K562 (cell line): Measurements from ENCODE around the gene NYNRIN. TPM values are rescaled to one million over a fixed set of nuclear protein-coding genes. Genes with fewer than 3 reads are reported as not detected.

Experiments
- CHCHD3 ChIP-seq: fragments of 250-450 bp; sonication (Bioruptor Pico); IDR thresholded peaks from 2 replicates; pipeline ENCODE4 v2.1.2; 2022; ENCODE audit warnings: mild to moderate bottlenecking
- CTBP1 ChIP-seq: fragments of 450-650 bp; IDR thresholded peaks from 2 replicates; pipeline ENCODE4 v1.6.1; 2016; ENCODE audit warnings: borderline replicate concordance
- ELK3 ChIP-seq: fragments of 450-650 bp; formaldehyde crosslinking; IDR thresholded peaks from 2 replicates; pipeline ENCODE4 v1.4.0; 2020; ENCODE audit warnings: mild to moderate bottlenecking
- FOXK2 ChIP-seq, 2 experiments: fragments of 450-650 bp; IDR thresholded peaks in 1 of 2; conservative IDR thresholded peaks in 1 of 2; 2 replicates each; pipeline ENCODE4 v1.6.1; 2016; ENCODE audit warnings: low read depth in 2 of 2, mild to moderate bottlenecking in 1 of 2
- KLF10 ChIP-seq: fragments of 250-450 bp; sonication (Bioruptor Pico); IDR thresholded peaks from 2 replicates; pipeline ENCODE4 v1.6.1; 2021; ENCODE audit warnings: matching md5 sums
- MIER1 ChIP-seq: fragments of 450-650 bp; IDR thresholded peaks from 2 replicates; pipeline ENCODE4 v1.6.1; 2016; ENCODE audit warnings: antibody characterized with exemption, mild to moderate bottlenecking, low read depth
- MTF1 ChIP-seq: fragments of 250-450 bp; sonication (Bioruptor Pico); IDR thresholded peaks from 2 replicates; pipeline ENCODE4 v1.9.0; 2021; ENCODE audit warnings: moderate library complexity, mild to moderate bottlenecking, inconsistent platforms, borderline replicate concordance
- MYNN ChIP-seq, 2 experiments: sonication (generic); formaldehyde crosslinking in 1 of 2; IDR thresholded peaks; 2 replicates each; pipeline versions ENCODE4 v1.5.0 to v1.6.1; 2016 to 2020; ENCODE audit warnings: antibody characterized with exemption in 1 of 2, missing genetic modification reagents in 1 of 2
- NUFIP1 ChIP-seq: fragments of 450-650 bp; IDR thresholded peaks from 2 replicates; pipeline ENCODE4 v1.6.1; 2018; ENCODE audit not compliant: partially characterized antibody
- SIX5 ChIP-seq, 2 experiments: IDR thresholded peaks; 2 replicates each; pipeline ENCODE4 v1.6.1; 2011; ENCODE audit warnings: low read length in 2 of 2, borderline replicate concordance in 1 of 2, low read depth in 1 of 2, mild to moderate bottlenecking in 1 of 2, moderate library complexity in 1 of 2; ENCODE audit not compliant: insufficient read depth in 1 of 2
- SRSF9 ChIP-seq: fragments of 200-400 bp; formaldehyde crosslinking; IDR thresholded peaks from 2 replicates; pipeline ENCODE4 v1.6.1; 2017; ENCODE audit warnings: low read depth, low read length, borderline replicate concordance
- STAG1 ChIP-seq: sonication (generic); formaldehyde crosslinking; IDR thresholded peaks from 2 replicates; pipeline ENCODE4 v1.5.0; 2020; ENCODE audit warnings: missing genetic modification reagents, borderline replicate concordance
- ZEB2 ChIP-seq: fragments of 450-650 bp; IDR thresholded peaks from 2 replicates; pipeline ENCODE4 v1.6.1; 2016
- ZFX ChIP-seq: sonication (generic); formaldehyde crosslinking; IDR thresholded peaks from 2 replicates; pipeline ENCODE4 v1.8.0; 2022; ENCODE audit warnings: mild to moderate bottlenecking, missing genetic modification reagents, moderate library complexity
- ZNF146 ChIP-seq: IDR thresholded peaks from one replicate; pipeline ENCODE4 v1.6.1; 2018; ENCODE audit warnings: missing compliant biosample characterization; ENCODE audit not compliant: unreplicated experiment
- polyA plus RNA-seq, 8 experiments: library from polyadenylated mRNA; depleted of rRNA in 4 of 8; stranded (reverse) in 5 of 8; unstranded in 3 of 8; fragments of >200 nt; fragmentation: Nextera tagmentation in 2 of 8; fragmentation: Illumina TruSeq in 1 of 8; extraction: Ambion mirVana in 2 of 8; extraction: Trizol in 1 of 8; gene quantifications; 2 replicates each; pipeline versions ENCODE4 v1.2.1 to v1.2.3, GENCODE V29; 2011 to 2014; ENCODE audit warnings: inconsistent platforms in 1 of 8, missing spikeins in 1 of 8
- total RNA-seq, 7 experiments: library from RNA; depleted of rRNA in 6 of 7; stranded (reverse); fragments of >200 nt in 6 of 7; fragmentation: Illumina TruSeq in 2 of 7; extraction: Trizol in 2 of 7; gene quantifications; 2 replicates each; pipeline versions ENCODE4 v1.2.1 to v1.2.3, GENCODE V29; 2011 to 2021; ENCODE audit warnings: low replicate concordance in 1 of 7
- TF ChIP-seq, protein P1 (sequence below): sonication (generic); formaldehyde crosslinking; IDR thresholded peaks from 2 replicates; pipeline ENCODE4 v1.8.0; 2023; ENCODE audit warnings: missing genetic modification reagents, mild to moderate bottlenecking, borderline replicate concordance
- TF ChIP-seq, protein P2 (sequence below), 2 experiments: fragments of 150-350 bp in 1 of 2; IDR thresholded peaks; 2 replicates each; pipeline ENCODE4 v1.6.1; 2012 to 2016; ENCODE audit warnings: low read depth in 2 of 2, low read length in 2 of 2, mild to moderate bottlenecking in 1 of 2, moderate library complexity in 1 of 2

Gene NYNRIN
- total and polyA plus RNA-seq, 9 of the 15 experiments (the other 6 are each of a cell fraction or from before 2014, with no cell fraction given) = 0.04 to 1.2 (median 0.28) TPM

GRCh38 chr14:24442240-24443052, 43.6 kb downstream of the NYNRIN start, which contains the start of gene SDR39U1 (continued):
- TF ChIP-seq, protein P1, sequence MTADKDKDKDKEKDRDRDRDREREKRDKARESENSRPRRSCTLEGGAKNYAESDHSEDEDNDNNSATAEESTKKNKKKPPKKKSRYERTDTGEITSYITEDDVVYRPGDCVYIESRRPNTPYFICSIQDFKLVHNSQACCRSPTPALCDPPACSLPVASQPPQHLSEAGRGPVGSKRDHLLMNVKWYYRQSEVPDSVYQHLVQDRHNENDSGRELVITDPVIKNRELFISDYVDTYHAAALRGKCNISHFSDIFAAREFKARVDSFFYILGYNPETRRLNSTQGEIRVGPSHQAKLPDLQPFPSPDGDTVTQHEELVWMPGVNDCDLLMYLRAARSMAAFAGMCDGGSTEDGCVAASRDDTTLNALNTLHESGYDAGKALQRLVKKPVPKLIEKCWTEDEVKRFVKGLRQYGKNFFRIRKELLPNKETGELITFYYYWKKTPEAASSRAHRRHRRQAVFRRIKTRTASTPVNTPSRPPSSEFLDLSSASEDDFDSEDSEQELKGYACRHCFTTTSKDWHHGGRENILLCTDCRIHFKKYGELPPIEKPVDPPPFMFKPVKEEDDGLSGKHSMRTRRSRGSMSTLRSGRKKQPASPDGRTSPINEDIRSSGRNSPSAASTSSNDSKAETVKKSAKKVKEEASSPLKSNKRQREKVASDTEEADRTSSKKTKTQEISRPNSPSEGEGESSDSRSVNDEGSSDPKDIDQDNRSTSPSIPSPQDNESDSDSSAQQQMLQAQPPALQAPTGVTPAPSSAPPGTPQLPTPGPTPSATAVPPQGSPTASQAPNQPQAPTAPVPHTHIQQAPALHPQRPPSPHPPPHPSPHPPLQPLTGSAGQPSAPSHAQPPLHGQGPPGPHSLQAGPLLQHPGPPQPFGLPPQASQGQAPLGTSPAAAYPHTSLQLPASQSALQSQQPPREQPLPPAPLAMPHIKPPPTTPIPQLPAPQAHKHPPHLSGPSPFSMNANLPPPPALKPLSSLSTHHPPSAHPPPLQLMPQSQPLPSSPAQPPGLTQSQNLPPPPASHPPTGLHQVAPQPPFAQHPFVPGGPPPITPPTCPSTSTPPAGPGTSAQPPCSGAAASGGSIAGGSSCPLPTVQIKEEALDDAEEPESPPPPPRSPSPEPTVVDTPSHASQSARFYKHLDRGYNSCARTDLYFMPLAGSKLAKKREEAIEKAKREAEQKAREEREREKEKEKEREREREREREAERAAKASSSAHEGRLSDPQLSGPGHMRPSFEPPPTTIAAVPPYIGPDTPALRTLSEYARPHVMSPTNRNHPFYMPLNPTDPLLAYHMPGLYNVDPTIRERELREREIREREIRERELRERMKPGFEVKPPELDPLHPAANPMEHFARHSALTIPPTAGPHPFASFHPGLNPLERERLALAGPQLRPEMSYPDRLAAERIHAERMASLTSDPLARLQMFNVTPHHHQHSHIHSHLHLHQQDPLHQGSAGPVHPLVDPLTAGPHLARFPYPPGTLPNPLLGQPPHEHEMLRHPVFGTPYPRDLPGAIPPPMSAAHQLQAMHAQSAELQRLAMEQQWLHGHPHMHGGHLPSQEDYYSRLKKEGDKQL (CRISPR knock-in tag) = no peak
- TF ChIP-seq SIX5 (IDR thresholded peaks at IDR 0.05; ENCODE audit: borderline replicate concordance in 1 of 2, insufficient read depth in 1 of 2, low read depth in 1 of 2, low read length in 2 of 2) = 0 out of 4 replicates have a peak, but pooled peaks of 1 of the 2 experiments have one; percentile 20
- no peak for TF ChIP-seq MYNN (IDR thresholded peaks at IDR 0.05)
- TF ChIP-seq MYNN (CRISPR knock-in tag; IDR thresholded peaks at IDR 0.05) = no peak
- no peak for TF ChIP-seq CHCHD3
- no peak for TF ChIP-seq MIER1
- no peak for TF ChIP-seq ZNF146
- TF ChIP-seq FOXK2 (conservative IDR thresholded peaks at IDR 0.05 in 1 of 2, IDR thresholded peaks at IDR 0.05 in 1 of 2; ENCODE audit: low read depth in 2 of 2) = peak; percentile 96 to 98
- no peak for TF ChIP-seq MTF1
- no peak for TF ChIP-seq ELK3 (CRISPR knock-in tag)
- TF ChIP-seq SRSF9 = no peak
- TF ChIP-seq CTBP1 = peak; percentile 20; the same call in 1 of the 2 replicates
- TF ChIP-seq ZEB2 = no peak
- no peak for TF ChIP-seq NUFIP1
- TF ChIP-seq, protein P2, sequence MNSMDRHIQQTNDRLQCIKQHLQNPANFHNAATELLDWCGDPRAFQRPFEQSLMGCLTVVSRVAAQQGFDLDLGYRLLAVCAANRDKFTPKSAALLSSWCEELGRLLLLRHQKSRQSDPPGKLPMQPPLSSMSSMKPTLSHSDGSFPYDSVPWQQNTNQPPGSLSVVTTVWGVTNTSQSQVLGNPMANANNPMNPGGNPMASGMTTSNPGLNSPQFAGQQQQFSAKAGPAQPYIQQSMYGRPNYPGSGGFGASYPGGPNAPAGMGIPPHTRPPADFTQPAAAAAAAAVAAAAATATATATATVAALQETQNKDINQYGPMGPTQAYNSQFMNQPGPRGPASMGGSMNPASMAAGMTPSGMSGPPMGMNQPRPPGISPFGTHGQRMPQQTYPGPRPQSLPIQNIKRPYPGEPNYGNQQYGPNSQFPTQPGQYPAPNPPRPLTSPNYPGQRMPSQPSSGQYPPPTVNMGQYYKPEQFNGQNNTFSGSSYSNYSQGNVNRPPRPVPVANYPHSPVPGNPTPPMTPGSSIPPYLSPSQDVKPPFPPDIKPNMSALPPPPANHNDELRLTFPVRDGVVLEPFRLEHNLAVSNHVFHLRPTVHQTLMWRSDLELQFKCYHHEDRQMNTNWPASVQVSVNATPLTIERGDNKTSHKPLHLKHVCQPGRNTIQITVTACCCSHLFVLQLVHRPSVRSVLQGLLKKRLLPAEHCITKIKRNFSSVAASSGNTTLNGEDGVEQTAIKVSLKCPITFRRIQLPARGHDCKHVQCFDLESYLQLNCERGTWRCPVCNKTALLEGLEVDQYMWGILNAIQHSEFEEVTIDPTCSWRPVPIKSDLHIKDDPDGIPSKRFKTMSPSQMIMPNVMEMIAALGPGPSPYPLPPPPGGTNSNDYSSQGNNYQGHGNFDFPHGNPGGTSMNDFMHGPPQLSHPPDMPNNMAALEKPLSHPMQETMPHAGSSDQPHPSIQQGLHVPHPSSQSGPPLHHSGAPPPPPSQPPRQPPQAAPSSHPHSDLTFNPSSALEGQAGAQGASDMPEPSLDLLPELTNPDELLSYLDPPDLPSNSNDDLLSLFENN (IDR thresholded peaks at IDR 0.05; ENCODE audit: low read depth in 2 of 2, low read length in 2 of 2) = no peak
- no peak for TF ChIP-seq STAG1
- TF ChIP-seq KLF10 (CRISPR knock-in tag) = no peak
- peak; percentile 80 for TF ChIP-seq ZFX (CRISPR knock-in tag)
